ENCODE measurements around the gene NF2.

GRCh38 chr22:29710193-29710592 lies 106.8 kb downstream of the NF2 start:
- no peak for TF ChIP-seq POLR2A (IDR thresholded peaks at IDR 0.05)
- TF ChIP-seq, protein P1, sequence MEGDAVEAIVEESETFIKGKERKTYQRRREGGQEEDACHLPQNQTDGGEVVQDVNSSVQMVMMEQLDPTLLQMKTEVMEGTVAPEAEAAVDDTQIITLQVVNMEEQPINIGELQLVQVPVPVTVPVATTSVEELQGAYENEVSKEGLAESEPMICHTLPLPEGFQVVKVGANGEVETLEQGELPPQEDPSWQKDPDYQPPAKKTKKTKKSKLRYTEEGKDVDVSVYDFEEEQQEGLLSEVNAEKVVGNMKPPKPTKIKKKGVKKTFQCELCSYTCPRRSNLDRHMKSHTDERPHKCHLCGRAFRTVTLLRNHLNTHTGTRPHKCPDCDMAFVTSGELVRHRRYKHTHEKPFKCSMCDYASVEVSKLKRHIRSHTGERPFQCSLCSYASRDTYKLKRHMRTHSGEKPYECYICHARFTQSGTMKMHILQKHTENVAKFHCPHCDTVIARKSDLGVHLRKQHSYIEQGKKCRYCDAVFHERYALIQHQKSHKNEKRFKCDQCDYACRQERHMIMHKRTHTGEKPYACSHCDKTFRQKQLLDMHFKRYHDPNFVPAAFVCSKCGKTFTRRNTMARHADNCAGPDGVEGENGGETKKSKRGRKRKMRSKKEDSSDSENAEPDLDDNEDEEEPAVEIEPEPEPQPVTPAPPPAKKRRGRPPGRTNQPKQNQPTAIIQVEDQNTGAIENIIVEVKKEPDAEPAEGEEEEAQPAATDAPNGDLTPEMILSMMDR (IDR thresholded peaks at IDR 0.05), result no peak
